H9 (cell line): ENCODE results near the gene COL27A1. TPM values are rescaled to one million over a fixed set of nuclear protein-coding genes. Genes with fewer than 3 reads are reported as not detected.

ENCODE experiments used
- DNase-seq: peaks from one replicate; pipeline ENCODE4 v3.0.0-alpha.2; 2017
- H2AFZ ChIP-seq: one replicate; pipeline ENCODE4 v1.6.1; 2013; ENCODE audit warnings: mild to moderate bottlenecking, low read length, control low read depth, moderate library complexity
- H2AK5ac ChIP-seq: 2 replicates; pipeline ENCODE4 v1.6.1; 2013; ENCODE audit warnings: low read length, control low read depth, mixed read lengths; ENCODE audit not compliant: insufficient read length
- H2BK120ac ChIP-seq: one replicate; pipeline ENCODE4 v1.6.1; 2013; ENCODE audit warnings: low read depth, mild to moderate bottlenecking, low read length, control low read depth, inconsistent platforms; ENCODE audit not compliant: poor library complexity, severe bottlenecking
- H2BK12ac ChIP-seq: 2 replicates; pipeline ENCODE4 v1.6.1; 2013; ENCODE audit warnings: low read length, control low read depth, mixed read lengths, low read depth; ENCODE audit not compliant: insufficient read length
- H2BK15ac ChIP-seq: 2 replicates; pipeline ENCODE4 v1.6.1; 2013; ENCODE audit warnings: low read depth, low read length, control low read depth
- H2BK20ac ChIP-seq: one replicate; pipeline ENCODE4 v1.6.1; 2013; ENCODE audit warnings: low read depth, mild to moderate bottlenecking, low read length, control low read depth, inconsistent platforms; ENCODE audit not compliant: poor library complexity, severe bottlenecking
- H2BK5ac ChIP-seq: 2 replicates; pipeline ENCODE4 v1.6.1; 2013; ENCODE audit warnings: low read length, control low read depth, mixed read lengths; ENCODE audit not compliant: insufficient read length
- H3K14ac ChIP-seq: 2 replicates; pipeline ENCODE4 v1.6.1; 2013; ENCODE audit warnings: low read length, control low read depth; ENCODE audit not compliant: insufficient read depth
- H3K18ac ChIP-seq: 2 replicates; pipeline ENCODE4 v1.6.1; 2013; ENCODE audit warnings: low read depth, mild to moderate bottlenecking, mixed read lengths, low read length, control low read depth; ENCODE audit not compliant: insufficient read length
- H3K23ac ChIP-seq: 2 replicates; pipeline ENCODE4 v1.6.1; 2013; ENCODE audit warnings: low read length, control low read depth, mixed read lengths, low read depth; ENCODE audit not compliant: insufficient read length
- H3K23me2 ChIP-seq: 2 replicates; pipeline ENCODE4 v1.6.1; 2013; ENCODE audit warnings: low read depth, mild to moderate bottlenecking, mixed read lengths, low read length, control low read depth; ENCODE audit not compliant: insufficient read length, poor library complexity, severe bottlenecking
- H3K27ac ChIP-seq: 2 replicates; pipeline ENCODE4 v1.5.1; 2013; ENCODE audit warnings: low read length, control low read depth, mixed read lengths, low read depth; ENCODE audit not compliant: insufficient read length
- H3K27me3 ChIP-seq: 2 replicates; pipeline ENCODE4 v1.6.1; 2013; ENCODE audit warnings: low read length, control low read depth, inconsistent platforms; ENCODE audit not compliant: insufficient read depth
- H3K4ac ChIP-seq: 2 replicates; pipeline ENCODE4 v1.6.1; 2013; ENCODE audit warnings: low read depth, mild to moderate bottlenecking, control low read depth, inconsistent platforms, low read length, moderate library complexity
- H3K4me1 ChIP-seq: 2 replicates; pipeline ENCODE4 v1.6.1; 2013; ENCODE audit warnings: low read length, control low read depth, inconsistent platforms; ENCODE audit not compliant: insufficient read depth
- H3K4me2 ChIP-seq: 2 replicates; pipeline ENCODE4 v1.6.1; 2013; ENCODE audit warnings: low read length, control low read depth, mixed read lengths; ENCODE audit not compliant: insufficient read length, insufficient read depth
- H3K56ac ChIP-seq: 2 replicates; pipeline ENCODE4 v1.6.1; 2013; ENCODE audit warnings: low read depth, mild to moderate bottlenecking, mixed read lengths, low read length, control low read depth; ENCODE audit not compliant: insufficient read length
- H3K79me1 ChIP-seq: 2 replicates; pipeline ENCODE4 v1.6.1; 2013; ENCODE audit warnings: low read depth, mild to moderate bottlenecking, moderate library complexity, low read length, control low read depth, inconsistent platforms; ENCODE audit not compliant: insufficient read depth, poor library complexity, severe bottlenecking
- H3K79me2 ChIP-seq: 2 replicates; pipeline ENCODE4 v1.6.1; 2013; ENCODE audit warnings: low read length, control low read depth, inconsistent platforms; ENCODE audit not compliant: insufficient read depth
- H3K9ac ChIP-seq: 2 replicates; pipeline ENCODE4 v1.6.1; 2013; ENCODE audit warnings: low read length, control low read depth, mixed read lengths; ENCODE audit not compliant: insufficient read length; ENCODE audit errors: extremely low read depth
- H3K9me3 ChIP-seq: one replicate; pipeline ENCODE4 v1.6.1; 2013; ENCODE audit warnings: low read depth, low read length, inconsistent platforms; ENCODE audit not compliant: control insufficient read depth
- H3T11ph ChIP-seq: one replicate; pipeline ENCODE4 v1.6.1; 2013; ENCODE audit warnings: mild to moderate bottlenecking, low read length, control low read depth, inconsistent platforms
- H4K20me1 ChIP-seq: one replicate; pipeline ENCODE4 v1.6.1; 2013; ENCODE audit not compliant: control insufficient read depth, insufficient read length, insufficient read depth
- H4K5ac ChIP-seq: 2 replicates; pipeline ENCODE4 v1.6.1; 2013; ENCODE audit warnings: low read depth, mild to moderate bottlenecking, mixed read lengths, low read length, control low read depth; ENCODE audit not compliant: insufficient read length
- H4K8ac ChIP-seq: replicated peaks from 2 replicates; pipeline ENCODE4 v1.6.1; 2013; ENCODE audit warnings: low read length, control low read depth, mixed read lengths, low read depth; ENCODE audit not compliant: insufficient read length
- H4K91ac ChIP-seq: 2 replicates; pipeline ENCODE4 v1.6.1; 2013; ENCODE audit warnings: low read depth, mild to moderate bottlenecking, moderate library complexity, mixed read lengths, low read length, control low read depth; ENCODE audit not compliant: insufficient read length
- H3K27ac Mint-ChIP-seq, 3 experiments: 2 replicates in 2 of 3; 3 replicates in 1 of 3; pipeline ENCODE4 v1.8.0; 2020 to 2021; ENCODE audit warnings: mixed read lengths in 3 of 3, mild to moderate bottlenecking in 1 of 3, moderate library complexity in 1 of 3
- H3K27me3 Mint-ChIP-seq: 2 replicates; pipeline ENCODE4 v1.8.0; 2021; ENCODE audit warnings: low read depth, mild to moderate bottlenecking, moderate library complexity, mixed read lengths
- H3K36me3 Mint-ChIP-seq, 3 experiments: 2 replicates in 2 of 3; 3 replicates in 1 of 3; pipeline ENCODE4 v1.8.0; 2020 to 2021; ENCODE audit warnings: low read depth in 3 of 3, mixed read lengths in 3 of 3; ENCODE audit not compliant: insufficient read depth in 1 of 3
- H3K4me1 Mint-ChIP-seq, 2 experiments: 2 replicates each; pipeline ENCODE4 v1.8.0; 2020; ENCODE audit warnings: mixed read lengths in 2 of 2
- H3K4me3 Mint-ChIP-seq, 2 experiments: 2 replicates in 1 of 2; 3 replicates in 1 of 2; pipeline ENCODE4 v1.8.0; 2020 to 2021; ENCODE audit warnings: mild to moderate bottlenecking in 2 of 2, mixed read lengths in 2 of 2, moderate library complexity in 1 of 2
- H3K9me3 Mint-ChIP-seq, 2 experiments: 2 replicates in 1 of 2; 3 replicates in 1 of 2; pipeline ENCODE4 v1.8.0; 2020; ENCODE audit warnings: mild to moderate bottlenecking in 2 of 2, mixed read lengths in 2 of 2, moderate library complexity in 1 of 2
- CTCF ChIP-seq: fragments of 200-600 bp; sonication (generic); conservative IDR thresholded peaks from 3 replicates; pipeline ENCODE4 v1.8.0; 2021; ENCODE audit warnings: antibody characterized with exemption, mild to moderate bottlenecking
- WGBS: extraction: QIAGEN DNeasy Blood & Tissue Kit; methylation state at CpG from one replicate; pipeline ENCODE4 v1.1.7; 2013; ENCODE audit warnings: missing lambda C conversion rate, low lambda C conversion rate, mixed read lengths; ENCODE audit not compliant: insufficient read length; ENCODE audit errors: extremely low coverage; 5-methylcytosine and 5-hydroxymethylcytosine counted together
- total RNA-seq: library from RNA; stranded (reverse); gene quantifications from 2 replicates; pipeline ENCODE4 v1.2.1, GENCODE V29; 2021

The COL27A1 gene
- total RNA-seq, 1 experiment from 2014 or later = 17.9 TPM

GRCh38 chr9:114150608-114151007 is 4.7 kb upstream of the COL27A1 start:
- Mint-ChIP-seq H3K9me3 (no peaks in the 10 kb centered on the region), H3K36me3 (no peaks in the 10 kb centered on the region), H3K4me1 (peaks cover 21% of the 10 kb centered on the region in 2 experiments), H3K27me3 (peaks cover 85% of the 10 kb centered on the region), H3K27ac (no peak overlapping the region), H3K4me3 (no peak overlapping the region)
- H3K23me2 ChIP-seq = peaks cover 10% of the 10 kb centered on the region
- no peak overlapping the region for H4K91ac ChIP-seq
- no peaks in the 10 kb centered on the region for H4K20me1 ChIP-seq
- no peak overlapping the region for H3K27ac ChIP-seq
- no peak overlapping the region for H2AFZ ChIP-seq
- H3K4ac ChIP-seq = no peak overlapping the region
- no peaks in the 10 kb centered on the region for H3K9me3 ChIP-seq
- DNase-seq = no peak
- H3K23ac ChIP-seq = no peak overlapping the region
- H3K56ac ChIP-seq = no peak overlapping the region
- H3K9ac ChIP-seq = no peak overlapping the region
- no peak overlapping the region for H4K8ac ChIP-seq
- TF ChIP-seq CTCF = no peak
- H2BK12ac ChIP-seq = no peak overlapping the region
- no peak overlapping the region for H2BK15ac ChIP-seq
- no peak overlapping the region for H4K5ac ChIP-seq
- H3T11ph ChIP-seq = no peak overlapping the region
- no peak overlapping the region for H2AK5ac ChIP-seq
- H3K27me3 ChIP-seq = peaks cover 10% of the 10 kb centered on the region
- no peak overlapping the region for H2BK120ac ChIP-seq
- H3K79me2 ChIP-seq = no peaks in the 10 kb centered on the region
- no peak overlapping the region for H2BK5ac ChIP-seq
- H3K4me2 ChIP-seq = no peak overlapping the region
- no peak overlapping the region for H3K18ac ChIP-seq
- no CpG with 5 or more reads among the region's 8 CpGs for WGBS
- H3K4me1 ChIP-seq = no peaks in the 10 kb centered on the region
- no peak overlapping the region for H2BK20ac ChIP-seq
- no peak overlapping the region for H3K14ac ChIP-seq
- H3K79me1 ChIP-seq = no peaks in the 10 kb centered on the region
